ENCODE measurements around the gene TNFRSF1A.

Gene TNFRSF1A

DNA sequence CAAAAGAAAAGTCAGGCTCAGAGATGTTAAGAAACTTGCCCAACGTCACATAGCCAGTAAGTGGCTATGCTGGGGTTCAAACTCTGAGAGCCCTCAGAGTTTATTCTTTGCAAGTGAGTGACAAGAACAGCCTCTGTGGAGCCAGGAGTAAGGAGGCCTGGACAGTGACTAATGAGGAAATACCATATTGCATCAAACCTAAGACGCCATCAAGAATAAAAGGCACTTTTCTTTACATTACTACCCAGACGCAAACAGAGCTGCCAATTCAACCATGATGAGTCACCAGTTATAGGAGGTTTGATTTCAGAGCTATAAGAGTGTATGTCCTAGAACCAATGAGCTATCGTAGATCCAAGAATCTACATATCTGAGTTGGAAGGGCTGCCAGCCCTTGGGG, 9.4 kb downstream of the TNFRSF1A start:
- H3K4me3 ChIP-seq (ENCODE audit: low read depth, low read length), result no peak overlapping the region
- no peak for DNase-seq (ENCODE audit: low read depth)

GRCh38 chr12:6330999-6331714, 10.7 kb downstream of the TNFRSF1A start:
- TF ChIP-seq, protein P1, sequence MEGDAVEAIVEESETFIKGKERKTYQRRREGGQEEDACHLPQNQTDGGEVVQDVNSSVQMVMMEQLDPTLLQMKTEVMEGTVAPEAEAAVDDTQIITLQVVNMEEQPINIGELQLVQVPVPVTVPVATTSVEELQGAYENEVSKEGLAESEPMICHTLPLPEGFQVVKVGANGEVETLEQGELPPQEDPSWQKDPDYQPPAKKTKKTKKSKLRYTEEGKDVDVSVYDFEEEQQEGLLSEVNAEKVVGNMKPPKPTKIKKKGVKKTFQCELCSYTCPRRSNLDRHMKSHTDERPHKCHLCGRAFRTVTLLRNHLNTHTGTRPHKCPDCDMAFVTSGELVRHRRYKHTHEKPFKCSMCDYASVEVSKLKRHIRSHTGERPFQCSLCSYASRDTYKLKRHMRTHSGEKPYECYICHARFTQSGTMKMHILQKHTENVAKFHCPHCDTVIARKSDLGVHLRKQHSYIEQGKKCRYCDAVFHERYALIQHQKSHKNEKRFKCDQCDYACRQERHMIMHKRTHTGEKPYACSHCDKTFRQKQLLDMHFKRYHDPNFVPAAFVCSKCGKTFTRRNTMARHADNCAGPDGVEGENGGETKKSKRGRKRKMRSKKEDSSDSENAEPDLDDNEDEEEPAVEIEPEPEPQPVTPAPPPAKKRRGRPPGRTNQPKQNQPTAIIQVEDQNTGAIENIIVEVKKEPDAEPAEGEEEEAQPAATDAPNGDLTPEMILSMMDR (IDR thresholded peaks at IDR 0.05; ENCODE audit: control insufficient read depth, extremely low read depth, insufficient read depth), result no peak
- H3K4me3 ChIP-seq (ENCODE audit: low read depth, low read length), result no peak overlapping the region
- DNase-seq (ENCODE audit: low read depth), result no peak

More for the DNA sequence above, 9.4 kb downstream of the TNFRSF1A start:
- TF ChIP-seq, protein P1 (IDR thresholded peaks at IDR 0.05; ENCODE audit: control insufficient read depth, extremely low read depth, insufficient read depth), result no peak

- no peak overlapping the region for H3K4me3 ChIP-seq (ENCODE audit: low read depth, low read length)
- no peak for DNase-seq (ENCODE audit: low read depth)
- TF ChIP-seq, protein P1 (IDR thresholded peaks at IDR 0.05; ENCODE audit: control insufficient read depth, extremely low read depth, insufficient read depth), result no peak
Measured at GRCh38 chr12:6330192-6330591, 11.7 kb downstream of the TNFRSF1A start.

DNA sequence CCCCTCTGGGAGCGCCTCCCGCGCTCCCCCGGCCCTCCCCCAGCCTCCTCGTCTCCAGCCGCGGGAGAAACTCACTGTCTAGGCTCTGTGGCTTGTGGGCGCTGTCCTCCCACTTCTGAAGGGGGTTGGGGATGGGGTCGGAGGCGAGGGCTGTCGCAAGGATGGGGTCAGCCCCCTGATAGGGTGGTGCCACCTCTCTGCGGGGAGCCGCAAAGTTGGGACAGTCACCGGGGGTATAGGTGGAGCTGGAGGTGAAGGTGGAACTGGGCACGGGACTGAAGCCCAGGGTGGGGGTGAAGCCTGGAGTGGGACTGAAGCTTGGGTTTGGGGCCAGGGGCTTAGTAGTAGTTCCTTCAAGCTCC, 12.2 kb downstream of the TNFRSF1A start:
- no peak for DNase-seq (ENCODE audit: low read depth)
- H3K4me3 ChIP-seq (ENCODE audit: low read depth, low read length), result no peak overlapping the region
- TF ChIP-seq, protein P1 (IDR thresholded peaks at IDR 0.05; ENCODE audit: control insufficient read depth, extremely low read depth, insufficient read depth), result no peak

DNA sequence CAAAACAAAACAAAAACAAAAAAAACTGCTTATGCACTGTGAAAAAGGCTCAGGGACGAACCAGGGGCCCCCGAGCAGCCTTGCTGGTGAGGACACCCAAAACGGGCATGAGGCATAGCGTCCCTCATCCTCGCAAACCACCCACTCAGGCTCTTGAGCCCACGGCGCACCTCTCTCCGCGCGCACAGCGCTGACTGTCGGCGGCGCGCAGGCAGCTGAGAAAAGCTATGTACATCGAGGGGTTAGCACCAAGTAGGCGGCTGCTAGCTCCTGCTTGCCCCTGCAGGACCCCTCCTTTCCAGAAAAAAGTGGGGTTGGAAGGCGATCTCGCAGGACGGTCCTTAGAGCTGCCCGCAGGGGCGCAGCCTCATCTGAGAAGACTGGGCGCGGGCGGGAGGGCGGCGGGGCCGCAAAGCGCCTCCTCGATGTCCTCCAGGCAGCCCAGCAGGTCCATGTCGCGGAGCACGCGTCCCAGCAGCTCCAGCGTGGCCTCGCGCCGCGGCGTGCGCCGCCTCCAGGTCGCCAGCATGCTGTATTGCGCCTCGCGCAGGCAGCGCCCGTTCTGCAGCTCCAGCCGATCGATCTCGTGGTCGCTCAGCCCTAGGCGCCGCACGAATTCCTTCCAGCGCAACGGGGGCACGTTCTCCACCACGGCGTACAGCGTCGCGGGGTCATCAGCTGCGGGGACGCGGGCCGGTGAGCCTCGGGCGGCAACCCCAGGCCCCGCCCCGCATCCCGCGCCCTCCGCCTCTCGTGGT, 12.8 kb downstream of the TNFRSF1A start:
- TF ChIP-seq, protein P1 (IDR thresholded peaks at IDR 0.05; ENCODE audit: control insufficient read depth, extremely low read depth, insufficient read depth), result no peak
- no peak for DNase-seq (ENCODE audit: low read depth)
- H3K4me3 ChIP-seq (ENCODE audit: low read depth, low read length), result no peak overlapping the region

DNA sequence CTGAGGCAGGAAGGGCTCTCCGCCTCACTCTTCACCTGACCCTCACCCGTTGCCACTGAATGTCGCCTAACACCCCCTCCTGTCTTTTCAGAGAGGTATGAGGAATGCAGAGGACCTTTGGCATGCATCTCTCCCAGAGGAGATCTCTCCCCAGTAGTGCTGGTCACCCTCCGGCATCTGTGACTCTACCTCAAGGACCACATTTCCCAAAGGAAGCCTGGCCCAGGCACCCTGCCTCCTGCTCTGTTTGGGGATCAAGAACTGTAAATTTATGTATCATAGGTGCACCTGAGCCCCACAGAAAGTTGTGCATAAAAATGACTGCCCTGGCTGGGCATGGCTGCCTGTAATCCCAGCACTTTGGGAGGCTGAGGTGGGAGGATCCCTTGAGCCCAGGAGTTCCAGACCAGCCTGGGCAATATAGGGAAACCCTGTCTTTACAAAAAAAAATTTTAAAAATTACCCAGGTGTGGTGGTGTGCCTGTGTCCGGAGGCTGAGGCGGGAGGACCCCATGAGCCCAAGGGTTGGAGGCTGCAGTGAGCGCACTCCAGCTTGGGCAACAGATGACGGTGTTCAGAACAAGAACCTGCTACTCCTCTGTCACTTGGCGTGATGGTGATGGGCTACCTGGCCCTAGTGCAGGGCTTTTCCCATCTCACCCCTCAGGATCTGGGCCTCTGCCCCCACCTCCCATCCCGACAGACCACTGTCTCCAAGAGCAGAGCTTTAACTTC, 13.7 kb downstream of the TNFRSF1A start:
- H3K4me3 ChIP-seq (ENCODE audit: low read depth, low read length), result no peak overlapping the region
- no peak for DNase-seq (ENCODE audit: low read depth)
- TF ChIP-seq, protein P1 (IDR thresholded peaks at IDR 0.05; ENCODE audit: control insufficient read depth, extremely low read depth, insufficient read depth), result no peak

Data from LNCaP clone FGC (cell line).